GM18858 (cell line): ENCODE results near the gene TNNI2.

Source experiments
- ATAC-seq: cut with Tn5 transposase; IDR thresholded peaks from one replicate; pipeline ENCODE4 v1.9.1; 2021; ENCODE audit not compliant: unreplicated experiment

TNNI2 gene

GRCh38 chr11:1832211-1832919 lies 6.4 kb upstream of the TNNI2 start:
- no peak for ATAC-seq

- no peak for ATAC-seq
Observed at GRCh38 chr11:1832920-1833295, 5.9 kb upstream of the TNNI2 start.

GRCh38 chr11:1834062-1834610 lies 4.6 kb upstream of the TNNI2 start:
- no peak for ATAC-seq

- ATAC-seq, result no peak
Observed at GRCh38 chr11:1834779-1835670, 3.8 kb upstream of the TNNI2 start, which contains the start of gene SYT8. Gene SYT8 (plus strand): TSS chr11:1834990. CDS start chr11:1835106, 116 bp downstream.

- no peak for ATAC-seq
Observed at GRCh38 chr11:1835671-1836010, 3.1 kb upstream of the TNNI2 start.

GRCh38 chr11:1836011-1836945 lies 2.5 kb upstream of the TNNI2 start:
- ATAC-seq, result no peak

- ATAC-seq, result no peak
Observed at GRCh38 chr11:1837171-1838076, 1.4 kb upstream of the TNNI2 start.

- no peak for ATAC-seq
Observed at GRCh38 chr11:1838077-1838425, 730 bp upstream of the TNNI2 start.

- no peak for ATAC-seq
Observed at GRCh38 chr11:1839204-1839923, 583 bp downstream of the TNNI2 start.

GRCh38 chr11:1839924-1840779 lies 1.4 kb downstream of the TNNI2 start:
- no peak for ATAC-seq

GRCh38 chr11:1840780-1841480 lies 2.1 kb downstream of the TNNI2 start:
- ATAC-seq, result no peak

GRCh38 chr11:1841511-1842148 lies 2.8 kb downstream of the TNNI2 start:
- no peak for ATAC-seq

GRCh38 chr11:1842149-1843097 lies 3.6 kb downstream of the TNNI2 start:
- ATAC-seq, result no peak

- no peak for ATAC-seq
Observed at GRCh38 chr11:1843098-1843473, 4.3 kb downstream of the TNNI2 start.

GRCh38 chr11:1843796-1844195 lies 5.0 kb downstream of the TNNI2 start:
- no peak for ATAC-seq
